Hematopoietic multipotent progenitor cell treated with erythropoietin and hydrocortisone succinate and interleukin-3 and kit ligand, for 8 days (in vitro differentiated cells): ENCODE data around the gene OR10T2.
"Not testable (repeated sequence)": the region's sequence is repeated elsewhere in the genome, so short reads cannot be mapped to it uniquely, and the experiment has no call there.

Experiments
- DNase-seq: peaks from one replicate; pipeline ENCODE4 v3.0.0-alpha.2; 2015

The OR10T2 gene

GRCh38 chr1:158355773-158356285, 43.4 kb downstream of the OR10T2 start:
- DNase-seq: no peak

DNA sequence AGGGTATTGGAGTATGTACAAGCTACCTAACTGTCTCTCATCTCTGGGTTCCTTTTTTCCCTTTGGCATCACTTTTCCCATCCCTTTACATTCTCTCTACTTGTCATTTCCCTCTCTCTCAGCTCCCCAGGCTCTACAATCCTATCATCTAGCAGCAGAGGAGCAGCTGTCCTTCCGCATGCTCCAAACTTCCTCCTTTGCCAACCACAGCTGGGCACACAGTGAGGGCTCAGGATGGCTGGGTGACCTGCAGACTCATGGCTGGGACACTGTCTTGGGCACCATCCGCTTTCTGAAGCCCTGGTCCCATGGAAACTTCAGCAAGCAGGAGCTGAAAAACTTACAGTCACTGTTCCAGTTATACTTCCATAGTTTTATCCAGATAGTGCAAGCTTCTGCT, 45.0 kb downstream of the OR10T2 start:
- no peak for DNase-seq

- DNase-seq: no peak
Observed at GRCh38 chr1:158353303-158354075, 45.8 kb downstream of the OR10T2 start, which contains the start of gene CD1E. TSS of gene CD1E (plus strand) at chr1:158353894. CDS start at chr1:158353989, 95 bp downstream.

DNA sequence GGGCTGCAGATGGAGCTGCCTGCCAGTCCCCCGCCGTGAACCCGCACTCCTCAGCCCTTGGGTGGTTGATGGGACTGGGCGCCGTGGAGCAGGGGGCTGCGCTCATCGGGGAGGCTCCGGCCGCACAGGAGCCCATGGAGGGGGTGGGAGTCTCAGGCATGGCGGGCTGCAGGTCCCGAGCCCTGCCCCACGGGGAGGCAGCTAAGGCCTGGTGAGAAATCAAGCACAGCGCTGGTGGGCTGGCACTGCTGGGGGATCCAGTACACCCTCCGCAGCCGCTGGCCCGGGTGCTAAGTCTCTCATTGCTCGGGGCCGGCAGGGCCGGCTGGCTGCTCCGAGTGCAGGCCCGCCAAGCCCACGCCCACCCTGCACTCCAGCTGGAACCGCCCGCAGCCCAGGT, 50.3 kb downstream of the OR10T2 start:
- DNase-seq: not testable (repeated sequence)
